ENCODE data around the gene ATXN1.

ATXN1 gene

GRCh38 chr6:16321826-16322225 lies 439.4 kb downstream of the ATXN1 start:
- DNase-seq, result no peak

GRCh38 chr6:16321341-16321710 lies 439.9 kb downstream of the ATXN1 start:
- DNase-seq, result no peak

- DNase-seq, result no peak
These were observed 440.5 kb downstream of the ATXN1 start for GRCh38 chr6:16320533-16321340.

GRCh38 chr6:16319813-16320532 lies 441.3 kb downstream of the ATXN1 start:
- DNase-seq, result peak; percentile 73

- no peak for DNase-seq
These were observed 442.1 kb downstream of the ATXN1 start for GRCh38 chr6:16318953-16319720.

- no peak for DNase-seq
These were observed 442.7 kb downstream of the ATXN1 start for GRCh38 chr6:16318538-16318937.

GRCh38 chr6:16316741-16317251 lies 444.5 kb downstream of the ATXN1 start:
- no peak for DNase-seq

- DNase-seq, result no peak
These were observed 447.0 kb downstream of the ATXN1 start for GRCh38 chr6:16314296-16314695.

GRCh38 chr6:16313732-16314131 lies 447.5 kb downstream of the ATXN1 start:
- DNase-seq, result no peak

- DNase-seq, result no peak
These were observed 449.5 kb downstream of the ATXN1 start for GRCh38 chr6:16311763-16312162.

- DNase-seq, result no peak
These were observed 454.9 kb downstream of the ATXN1 start for GRCh38 chr6:16306334-16306733.

- DNase-seq, result no peak
These were observed 455.5 kb downstream of the ATXN1 start for GRCh38 chr6:16305788-16306187.

- no peak for DNase-seq
These were observed 456.0 kb downstream of the ATXN1 start for GRCh38 chr6:16305246-16305725.

GRCh38 chr6:16302721-16303552 lies 458.3 kb downstream of the ATXN1 start:
- DNase-seq, result no peak

- no peak for DNase-seq
These were observed 459.7 kb downstream of the ATXN1 start for GRCh38 chr6:16301511-16301910.

- no peak for DNase-seq
These were observed 461.4 kb downstream of the ATXN1 start for GRCh38 chr6:16299861-16300260.

- DNase-seq, result no peak
These were observed 465.1 kb downstream of the ATXN1 start for GRCh38 chr6:16296061-16296670.

- no peak for DNase-seq
These were observed 465.8 kb downstream of the ATXN1 start for GRCh38 chr6:16295471-16295870.

GRCh38 chr6:16295060-16295459 lies 466.2 kb downstream of the ATXN1 start:
- DNase-seq, result no peak

- DNase-seq, result no peak
These were observed 466.9 kb downstream of the ATXN1 start for GRCh38 chr6:16294371-16294770.

GRCh38 chr6:16292942-16293341 lies 468.3 kb downstream of the ATXN1 start:
- DNase-seq, result no peak

- no peak for DNase-seq
These were observed 468.8 kb downstream of the ATXN1 start for GRCh38 chr6:16292432-16292831.

Measured in activated CD8-positive, alpha-beta memory T cell treated with anti-CD3 and anti-CD28 coated beads, Interleukin-2, amount 50 U/mL, for 48 hours (primary cell).